Testis (tissue), 2 donors: ENCODE measurements around the gene OR52I1.

Experiments
- CTCF ChIP-seq, 3 experiments: fragments of 450-650 bp in 2 of 3; fragments of 200-600 bp in 1 of 3; sonication (generic) in 1 of 3; IDR thresholded peaks; one replicate each; pipeline ENCODE4 v1.5.1; 2016 to 2019; ENCODE audit warnings: antibody characterized with exemption in 3 of 3, mild to moderate bottlenecking in 2 of 3, moderate library complexity in 1 of 3
- POLR2A ChIP-seq: fragments of 450-650 bp; IDR thresholded peaks from one replicate; pipeline ENCODE4 v1.6.1; 2017; ENCODE audit warnings: antibody characterized with exemption, mild to moderate bottlenecking, moderate library complexity

DNA sequence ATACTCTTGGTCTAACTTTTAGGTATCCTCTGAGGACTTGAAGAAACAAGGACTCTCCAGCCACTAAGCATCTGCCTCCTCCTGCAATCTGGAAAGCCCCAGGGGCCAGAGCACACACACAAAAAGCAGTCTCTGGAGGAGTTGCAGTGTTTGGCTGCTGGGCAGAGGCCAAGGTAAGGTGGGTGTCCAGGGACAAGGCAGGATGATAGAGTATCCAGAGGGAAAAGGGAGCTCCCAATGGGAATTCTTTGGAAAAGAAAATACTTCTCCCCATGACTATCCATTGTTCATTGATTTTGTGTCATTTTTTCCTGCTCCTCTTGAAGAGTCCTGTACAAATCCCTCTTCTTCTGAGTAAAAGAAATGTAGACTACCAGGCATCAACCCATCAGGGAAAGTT, 12.4 kb upstream of the OR52I1 start, which contains the start of gene OR52I2:
- no peak for TF ChIP-seq CTCF (IDR thresholded peaks at IDR 0.05)
- no peak for TF ChIP-seq POLR2A
